OCI-LY7 (cell line): Measurements from ENCODE around the gene SOX12.
A peak's percentile ranks its signal among the peaks of the same experiment; 100 is the strongest.

Experiments used
- CTCF ChIP-seq: fragments of 200-600 bp; sonication (generic); conservative IDR thresholded peaks from 2 replicates; pipeline ENCODE4 v1.5.1; 2014; ENCODE audit warnings: mild to moderate bottlenecking, antibody characterized with exemption, low read length, moderate library complexity, mixed read lengths
- EZH2phosphoT487 ChIP-seq: fragments of 200-600 bp; sonication (generic); IDR thresholded peaks from 2 replicates; pipeline ENCODE4 v1.6.1; 2018; ENCODE audit warnings: low read depth, borderline replicate concordance, mild to moderate bottlenecking, mixed run types, antibody characterized with exemption, low read length, moderate library complexity, mixed read lengths

GRCh38 chr20:324177-325044, 941 bp upstream of the SOX12 start:
- TF ChIP-seq CTCF (peak; percentile 53), EZH2phosphoT487 (no peak)
